ENCODE results near the gene SYT9. TPM values are rescaled to one million over a fixed set of nuclear protein-coding genes. Genes with fewer than 3 reads are reported as not detected.

Gene SYT9
- total RNA-seq, 1 experiment from 2014 or later = not detected

DNA sequence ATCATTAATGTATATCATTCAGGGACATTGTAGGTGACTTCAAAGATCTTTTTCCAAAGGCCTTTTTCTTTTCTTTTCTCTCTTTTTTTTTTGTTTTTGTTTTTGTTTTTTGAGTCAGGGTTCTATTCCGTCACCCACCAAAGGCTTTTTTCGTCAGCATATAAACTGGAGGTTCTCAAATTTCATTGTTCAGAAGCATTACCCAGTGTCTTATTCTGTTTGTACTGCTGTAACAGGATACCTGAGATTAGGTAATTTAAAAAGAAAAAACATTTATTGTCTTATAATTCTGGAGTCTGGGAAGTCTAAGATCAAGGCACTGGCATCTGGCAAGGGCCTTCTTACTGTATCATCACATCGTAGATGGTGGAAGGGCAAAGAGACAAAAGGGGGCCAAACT, 6.4 kb upstream of the SYT9 start:
- intact Hi-C loops (cut with micrococcal nuclease) = no loop called here
- CTCF ChIA-PET = no interaction called here
- Mint-ChIP-seq H3K27ac (ENCODE audit: low read depth, unreplicated experiment) (no peak overlapping the region), H3K36me3 (ENCODE audit: insufficient read depth, unreplicated experiment) (peaks cover 6% of the 10 kb centered on the region), H3K4me1 (ENCODE audit: insufficient read depth, unreplicated experiment) (no peaks in the 10 kb centered on the region), H3K9me3 (ENCODE audit: unreplicated experiment) (peaks cover 7% of the 10 kb centered on the region), H3K4me3 (ENCODE audit: unreplicated experiment) (no peak overlapping the region), H3K27me3 (ENCODE audit: insufficient read depth, unreplicated experiment) (peaks cover 12% of the 10 kb centered on the region)
- no TSS peak for BruUV-seq (replicated peaks)
- no peak for DNase-seq (ENCODE audit: unreplicated experiment)
- TF ChIP-seq, protein P1, sequence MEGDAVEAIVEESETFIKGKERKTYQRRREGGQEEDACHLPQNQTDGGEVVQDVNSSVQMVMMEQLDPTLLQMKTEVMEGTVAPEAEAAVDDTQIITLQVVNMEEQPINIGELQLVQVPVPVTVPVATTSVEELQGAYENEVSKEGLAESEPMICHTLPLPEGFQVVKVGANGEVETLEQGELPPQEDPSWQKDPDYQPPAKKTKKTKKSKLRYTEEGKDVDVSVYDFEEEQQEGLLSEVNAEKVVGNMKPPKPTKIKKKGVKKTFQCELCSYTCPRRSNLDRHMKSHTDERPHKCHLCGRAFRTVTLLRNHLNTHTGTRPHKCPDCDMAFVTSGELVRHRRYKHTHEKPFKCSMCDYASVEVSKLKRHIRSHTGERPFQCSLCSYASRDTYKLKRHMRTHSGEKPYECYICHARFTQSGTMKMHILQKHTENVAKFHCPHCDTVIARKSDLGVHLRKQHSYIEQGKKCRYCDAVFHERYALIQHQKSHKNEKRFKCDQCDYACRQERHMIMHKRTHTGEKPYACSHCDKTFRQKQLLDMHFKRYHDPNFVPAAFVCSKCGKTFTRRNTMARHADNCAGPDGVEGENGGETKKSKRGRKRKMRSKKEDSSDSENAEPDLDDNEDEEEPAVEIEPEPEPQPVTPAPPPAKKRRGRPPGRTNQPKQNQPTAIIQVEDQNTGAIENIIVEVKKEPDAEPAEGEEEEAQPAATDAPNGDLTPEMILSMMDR (IDR thresholded peaks at IDR 0.05; ENCODE audit: unreplicated experiment) = no peak
- POLR2A ChIA-PET = no interaction called here

DNA sequence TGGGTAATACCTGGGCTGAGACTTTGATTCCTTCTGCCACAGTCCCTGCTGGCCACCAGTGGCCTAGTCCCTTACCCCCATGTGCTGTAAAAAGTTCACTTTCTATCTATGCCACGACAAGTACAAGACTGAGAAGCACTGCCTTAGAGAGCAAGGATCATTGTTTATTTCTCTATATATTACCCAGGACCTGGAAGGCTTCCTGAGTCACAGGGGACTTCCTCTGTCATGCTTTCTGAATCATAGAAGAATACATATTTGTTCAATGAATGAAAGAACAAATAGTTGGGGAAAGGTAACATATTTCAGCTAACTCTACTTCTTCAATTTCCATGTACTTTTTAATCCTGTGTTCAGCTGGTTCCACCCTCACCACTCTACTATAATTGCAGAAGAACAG, 5.5 kb upstream of the SYT9 start:
- Mint-ChIP-seq H3K9me3 (ENCODE audit: unreplicated experiment) (peaks cover 7% of the 10 kb centered on the region), H3K27me3 (ENCODE audit: insufficient read depth, unreplicated experiment) (peaks cover 5% of the 10 kb centered on the region), H3K4me3 (ENCODE audit: unreplicated experiment) (no peak overlapping the region), H3K27ac (ENCODE audit: low read depth, unreplicated experiment) (no peak overlapping the region), H3K4me1 (ENCODE audit: insufficient read depth, unreplicated experiment) (no peaks in the 10 kb centered on the region), H3K36me3 (ENCODE audit: insufficient read depth, unreplicated experiment) (peaks cover 6% of the 10 kb centered on the region)
- CTCF ChIA-PET = no interaction called here
- no TSS peak for BruUV-seq (replicated peaks)
- POLR2A ChIA-PET = no interaction called here
- intact Hi-C loops (cut with micrococcal nuclease) = no loop called here
- no peak for DNase-seq (ENCODE audit: unreplicated experiment)
- TF ChIP-seq, protein P1 (IDR thresholded peaks at IDR 0.05; ENCODE audit: unreplicated experiment) = no peak

DNA sequence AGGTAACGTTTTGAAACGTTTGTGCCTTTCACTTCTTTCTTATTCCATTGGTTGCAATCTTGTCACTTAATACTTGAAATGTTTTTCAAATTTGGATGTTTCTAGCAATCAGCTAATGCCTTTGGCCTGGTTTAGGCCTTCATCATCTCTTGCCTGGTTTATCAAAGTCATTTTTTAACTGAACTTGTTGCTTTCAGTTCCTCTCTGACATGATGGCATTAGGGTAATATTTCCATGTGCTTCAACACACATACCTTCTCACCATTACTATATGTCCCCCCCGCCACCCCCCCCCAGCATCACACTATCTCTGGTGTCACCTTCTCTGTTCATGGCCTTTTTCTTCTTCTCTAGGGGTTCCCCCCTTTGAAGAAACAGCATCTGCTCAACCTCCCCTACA, 1.5 kb upstream of the SYT9 start:
- no TSS peak for BruUV-seq (replicated peaks)
- Mint-ChIP-seq H3K4me3 (ENCODE audit: unreplicated experiment) (no peak overlapping the region), H3K36me3 (ENCODE audit: insufficient read depth, unreplicated experiment) (no peaks in the 10 kb centered on the region), H3K4me1 (ENCODE audit: insufficient read depth, unreplicated experiment) (no peaks in the 10 kb centered on the region), H3K27me3 (ENCODE audit: insufficient read depth, unreplicated experiment) (peaks cover 4% of the 10 kb centered on the region), H3K9me3 (ENCODE audit: unreplicated experiment) (peaks cover 7% of the 10 kb centered on the region), H3K27ac (ENCODE audit: low read depth, unreplicated experiment) (no peak overlapping the region)
- POLR2A ChIA-PET = no interaction called here
- DNase-seq (ENCODE audit: unreplicated experiment) = no peak
- CTCF ChIA-PET = interaction anchor here (0.7 kb wide), 1 partner anchor 443 kb away, joined by 3 read pairs; no protein-coding TSS in a partner anchor
- TF ChIP-seq, protein P1 (IDR thresholded peaks at IDR 0.05; ENCODE audit: unreplicated experiment) = no peak
- intact Hi-C loops (cut with micrococcal nuclease) = no loop called here

DNA sequence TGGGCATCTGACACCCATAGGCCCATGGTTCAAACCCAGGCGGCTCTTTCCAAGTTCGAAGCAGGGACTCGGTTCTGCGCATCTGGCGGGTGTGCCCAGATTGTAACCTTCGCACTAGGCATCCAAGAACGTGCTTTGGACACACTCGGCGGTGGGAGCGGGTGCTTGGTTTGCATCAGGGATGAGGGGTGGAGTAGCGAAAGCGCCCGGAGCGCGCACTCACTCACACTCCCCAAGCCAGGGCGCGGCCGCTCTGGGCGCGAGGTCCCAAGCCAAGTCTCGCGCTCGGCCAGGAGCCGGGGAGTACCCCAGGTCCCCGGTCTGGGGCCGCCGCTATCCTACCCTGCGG, 243 bp upstream of the SYT9 start:
- Mint-ChIP-seq H3K27ac (ENCODE audit: low read depth, unreplicated experiment) (no peak overlapping the region), H3K4me3 (ENCODE audit: unreplicated experiment) (no peak overlapping the region), H3K27me3 (ENCODE audit: insufficient read depth, unreplicated experiment) (peaks cover 17% of the 10 kb centered on the region), H3K36me3 (ENCODE audit: insufficient read depth, unreplicated experiment) (no peaks in the 10 kb centered on the region), H3K4me1 (ENCODE audit: insufficient read depth, unreplicated experiment) (no peaks in the 10 kb centered on the region), H3K9me3 (ENCODE audit: unreplicated experiment) (peaks cover 7% of the 10 kb centered on the region)
- no peak for DNase-seq (ENCODE audit: unreplicated experiment)
- intact Hi-C loops (cut with micrococcal nuclease) = no loop called here
- ChIA-PET POLR2A (no interaction called here), CTCF (no interaction called here)
- TF ChIP-seq, protein P1 (IDR thresholded peaks at IDR 0.05; ENCODE audit: unreplicated experiment) = no peak
- BruUV-seq (replicated peaks) = no TSS peak

Measured in MCF 10A (cell line).